ENCODE measurements around the gene TMEM86A.
"Not testable (repeated sequence)": the region's sequence is repeated elsewhere in the genome, so short reads cannot be mapped to it uniquely, and the experiment has no call there.

Gene TMEM86A, protein sequence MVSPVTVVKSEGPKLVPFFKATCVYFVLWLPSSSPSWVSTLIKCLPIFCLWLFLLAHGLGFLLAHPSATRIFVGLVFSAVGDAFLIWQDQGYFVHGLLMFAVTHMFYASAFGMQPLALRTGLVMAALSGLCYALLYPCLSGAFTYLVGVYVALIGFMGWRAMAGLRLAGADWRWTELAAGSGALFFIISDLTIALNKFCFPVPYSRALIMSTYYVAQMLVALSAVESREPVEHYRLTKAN

DNA sequence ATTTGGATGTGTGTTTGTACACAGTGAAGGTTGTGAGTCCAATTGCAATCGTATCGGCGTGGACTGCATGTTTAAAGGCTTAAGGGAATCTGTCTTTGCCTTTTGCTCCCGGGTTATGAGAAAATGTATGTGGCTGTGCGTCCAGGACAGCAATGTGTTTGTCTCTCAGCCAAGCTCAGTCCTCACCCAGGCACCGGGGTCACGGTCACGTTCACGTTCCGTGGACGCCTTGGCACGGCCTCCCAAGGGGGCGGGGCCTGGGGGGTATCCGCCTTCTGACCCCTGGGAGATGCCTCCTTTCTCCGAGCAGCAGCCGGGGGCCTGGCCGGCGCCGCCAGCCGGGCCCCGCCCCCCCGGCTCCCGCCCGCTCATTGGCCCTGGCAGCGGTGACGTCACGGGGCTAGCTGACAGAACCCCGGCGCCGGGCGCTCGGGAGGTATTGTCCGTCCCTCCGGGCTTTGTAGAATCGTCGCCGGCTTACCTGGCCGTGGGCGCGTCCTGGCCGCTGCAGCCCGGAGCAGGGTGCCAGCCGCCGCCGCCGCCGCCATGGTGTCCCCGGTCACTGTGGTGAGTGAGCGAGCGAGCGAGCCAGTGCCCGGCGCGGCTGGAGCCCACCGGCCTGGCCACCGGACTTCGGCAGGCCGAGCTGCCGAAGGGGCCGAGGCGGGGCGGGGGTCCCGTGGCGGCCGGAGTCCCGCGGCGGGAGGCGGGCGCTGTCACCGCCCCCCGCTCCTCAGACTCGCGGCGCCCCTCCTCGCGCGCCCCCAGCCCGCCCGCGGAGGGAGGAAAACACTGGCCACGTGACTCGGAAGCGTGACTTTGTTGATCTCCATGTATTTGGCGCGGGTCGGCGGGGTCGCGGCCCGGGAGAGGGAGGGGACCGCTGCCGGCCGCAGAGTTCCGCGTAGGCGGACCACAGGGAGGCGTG lies at the start of gene TMEM86A:
Gene TMEM86A, plus strand, starts transcription at position 439 of the 928 bp plus-strand sequence. Its CDS starts 108 bp downstream, at position 547.
- peak; percentile 79 for DNase-seq

DNA sequence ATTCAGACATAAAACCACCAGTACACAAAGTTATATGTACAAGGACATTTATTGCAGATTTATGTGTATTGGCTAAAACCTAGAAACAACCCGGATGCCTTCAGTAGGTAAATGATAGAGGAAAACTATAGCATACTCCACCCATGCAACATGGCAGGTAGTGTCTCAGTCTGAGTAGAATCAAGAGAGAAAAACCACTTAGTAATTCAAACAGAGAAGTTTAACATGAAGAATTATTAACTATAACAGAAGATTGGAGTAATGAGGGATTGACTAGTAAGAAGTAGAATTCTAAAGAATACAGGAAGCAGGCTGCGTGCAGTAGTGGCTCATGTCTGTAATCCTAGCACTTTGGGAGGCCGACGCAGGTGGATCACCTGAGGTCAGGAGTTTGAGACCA lies 48.2 kb upstream of the TMEM86A start:
- no peak for DNase-seq

DNA sequence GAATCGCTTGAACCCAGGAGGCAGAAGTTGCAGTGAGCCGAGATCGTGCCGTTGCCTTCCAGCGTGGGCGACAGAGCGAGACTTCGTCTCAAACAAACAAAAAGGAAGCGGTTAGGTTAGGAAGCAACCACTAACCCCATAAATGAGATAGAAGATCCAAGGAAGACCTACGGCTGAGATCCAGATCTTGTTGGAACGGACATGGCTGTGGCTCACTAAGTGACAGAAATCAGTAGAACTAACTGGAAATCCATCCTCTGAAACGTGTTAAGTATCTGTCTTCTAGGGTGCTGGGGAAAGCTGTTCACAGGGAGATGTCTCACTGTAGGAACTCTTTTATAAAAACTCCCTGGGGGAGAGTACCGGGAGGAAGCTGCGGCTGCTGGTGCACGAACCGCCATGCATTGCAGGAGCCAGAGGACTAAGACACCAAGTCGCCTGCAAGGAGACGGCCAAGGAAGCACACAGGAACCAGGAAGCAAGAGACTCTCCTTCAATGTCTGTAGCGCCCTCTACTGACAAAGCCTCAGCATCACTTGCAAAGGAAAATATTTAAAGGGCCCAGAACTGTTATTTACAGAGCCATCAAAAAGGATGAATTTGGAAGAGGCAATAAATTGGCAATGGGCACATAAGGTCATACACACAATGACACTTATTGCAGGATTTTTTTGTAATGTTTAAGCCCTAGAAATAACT lies 47.6 kb upstream of the TMEM86A start:
- peak; percentile 66 for DNase-seq

DNA sequence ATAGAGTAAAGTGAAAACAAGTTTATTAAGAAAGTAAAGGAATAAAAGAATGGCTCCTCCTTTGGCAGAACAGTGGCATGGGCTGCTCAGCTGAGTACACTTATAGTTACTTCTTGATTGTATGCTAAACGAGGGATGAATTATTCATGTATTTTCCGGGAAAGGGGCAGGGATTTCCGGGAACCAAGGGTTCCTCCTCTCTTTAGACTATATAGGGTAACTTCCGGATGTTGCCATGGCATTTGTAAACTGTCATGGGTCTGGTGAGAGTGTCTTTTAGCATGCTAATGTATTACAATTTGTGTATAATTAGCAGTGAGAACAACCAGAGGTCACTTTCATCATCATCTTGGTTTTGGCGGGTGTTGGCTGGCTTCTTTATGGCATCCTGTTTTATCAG lies 40.9 kb upstream of the TMEM86A start:
- DNase-seq = no peak

DNA sequence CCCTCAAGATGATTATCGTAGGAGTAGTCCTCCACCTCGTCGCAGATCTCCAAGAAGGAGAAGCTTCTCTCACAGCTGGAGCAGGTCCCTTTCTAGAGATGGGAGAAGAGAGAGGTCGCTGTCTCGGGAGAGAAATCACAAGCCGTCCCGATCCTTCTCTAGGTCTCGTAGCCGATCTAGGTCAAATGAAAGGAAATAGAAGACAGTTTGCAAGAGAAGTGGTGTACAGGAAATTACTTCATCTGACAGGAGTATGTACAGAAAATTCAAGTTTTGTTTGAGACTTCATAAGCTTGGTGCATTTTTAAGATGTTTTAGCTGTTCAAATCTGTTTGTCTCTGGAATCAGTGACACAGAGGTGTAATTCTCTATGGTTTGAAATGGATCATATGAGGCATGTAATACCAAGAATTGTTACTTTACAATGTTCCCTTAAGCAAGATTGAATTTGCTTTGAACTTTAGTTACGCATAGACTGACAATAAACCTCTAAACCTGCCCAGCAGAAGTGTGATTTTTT lies 33.2 kb upstream of the TMEM86A start:
- DNase-seq = not testable (repeated sequence)

DNA sequence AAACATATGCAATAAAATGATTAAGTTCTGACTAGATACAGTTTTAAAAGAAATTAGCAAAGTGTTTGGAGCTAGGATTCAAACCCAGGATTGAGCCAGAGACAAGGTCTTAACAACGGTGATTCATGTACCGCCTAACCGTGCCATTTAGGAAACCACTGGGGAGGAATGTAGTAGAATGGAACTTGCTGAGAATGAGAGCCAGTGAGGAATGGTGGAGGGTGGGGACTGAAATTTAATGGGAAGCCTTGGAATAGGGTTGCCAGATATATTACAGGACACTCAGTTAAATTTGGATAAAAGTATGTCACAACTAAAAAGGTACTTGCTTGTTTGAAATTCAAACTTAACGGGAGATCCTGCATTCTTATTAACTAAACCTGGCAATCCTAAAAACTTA lies 30.4 kb upstream of the TMEM86A start:
- DNase-seq = no peak

DNA sequence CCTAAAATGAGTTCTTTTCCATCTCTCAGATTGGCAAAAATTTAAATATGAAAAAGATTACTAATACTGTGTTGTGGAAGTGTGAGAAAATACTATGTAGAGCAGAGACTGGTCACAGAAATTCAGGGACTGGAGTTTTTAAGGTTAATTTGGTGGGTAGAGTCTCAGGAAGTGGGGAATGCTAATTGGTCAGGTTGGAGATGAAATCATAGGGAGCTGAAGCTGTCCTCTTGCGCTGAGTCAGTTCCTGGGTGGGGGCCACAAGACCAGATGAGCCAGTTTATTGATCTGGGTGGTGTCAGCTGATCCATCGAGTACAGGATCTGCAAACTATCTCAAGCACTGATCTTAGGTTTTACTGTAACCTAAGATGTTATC lies 29.4 kb upstream of the TMEM86A start:
- DNase-seq = no peak

DNA sequence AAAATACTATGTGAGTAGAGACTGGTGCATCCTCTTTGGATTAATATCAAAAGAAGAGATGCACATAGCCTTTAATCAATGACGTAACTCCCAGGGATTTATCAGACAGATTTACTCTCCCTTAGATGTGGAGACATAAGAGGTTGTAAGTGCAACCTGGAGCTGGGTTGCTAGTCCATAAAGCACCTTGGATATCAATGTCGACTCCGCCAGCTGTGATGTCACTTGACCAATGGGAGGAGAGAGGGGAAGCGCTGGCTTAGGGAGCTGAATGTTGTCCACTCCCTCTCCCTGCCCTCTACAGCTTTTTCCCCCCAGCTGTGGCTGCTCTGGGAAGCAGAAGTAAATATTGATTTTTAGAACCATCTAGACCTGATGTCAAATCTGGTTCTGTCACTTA lies 28.9 kb upstream of the TMEM86A start:
- DNase-seq = no peak

DNA sequence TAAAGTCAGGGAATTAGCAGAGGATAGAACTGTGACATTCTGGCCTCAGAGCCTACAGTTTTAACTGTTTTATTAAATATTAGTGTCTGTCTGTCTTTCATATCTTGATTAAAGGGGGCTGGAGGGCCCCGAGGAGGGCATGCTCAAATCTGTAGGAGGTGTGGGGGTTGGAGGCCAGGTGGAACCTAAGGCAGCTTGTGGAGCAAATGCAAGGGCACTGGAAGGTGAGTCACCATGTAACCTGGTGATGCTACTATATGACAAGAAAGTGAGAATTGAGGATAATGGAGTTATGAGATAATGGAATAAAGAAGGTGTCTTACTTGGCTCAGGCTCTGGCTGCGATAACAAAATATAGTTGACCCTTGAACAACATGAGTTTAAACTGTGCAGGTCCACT lies 27.3 kb upstream of the TMEM86A start:
- DNase-seq = no peak

DNA sequence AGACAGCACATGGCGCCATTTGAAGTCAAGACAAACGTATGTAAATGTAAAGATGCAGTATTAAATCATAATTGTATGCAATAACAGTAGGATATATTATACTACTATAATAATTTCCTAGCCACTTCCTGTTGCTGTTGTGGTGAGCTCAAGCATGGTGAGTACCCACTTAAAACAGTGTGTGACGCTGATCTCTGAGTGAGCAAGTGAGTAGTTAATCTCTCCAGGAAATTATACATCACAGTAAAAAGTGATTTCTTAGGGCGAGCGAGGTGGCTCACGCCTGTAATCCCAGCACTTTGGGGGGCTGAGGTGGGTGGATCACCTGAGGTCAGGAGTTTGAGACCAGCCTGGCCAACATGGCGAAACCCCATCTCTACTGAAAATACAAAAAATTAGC lies 26.4 kb upstream of the TMEM86A start:
- not testable (repeated sequence) for DNase-seq

DNA sequence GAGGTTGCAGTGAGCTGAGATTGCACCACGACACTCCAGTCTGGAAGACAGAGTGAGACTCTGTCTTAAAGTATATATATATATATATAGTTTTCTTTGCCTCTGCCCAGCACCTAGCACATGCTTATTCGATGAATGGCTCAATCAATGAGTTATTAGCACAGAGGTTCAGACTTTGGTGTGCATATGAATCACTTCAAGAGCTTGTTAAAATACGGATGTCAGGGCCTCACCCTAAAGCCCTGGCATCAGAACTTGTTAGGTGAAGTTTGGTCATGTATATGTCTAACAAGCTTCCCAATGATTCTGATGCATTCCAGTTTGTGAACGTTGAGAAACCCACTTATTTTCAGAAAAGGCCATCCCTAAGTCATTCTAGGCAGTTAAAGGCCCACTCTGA lies 21.8 kb upstream of the TMEM86A start:
- DNase-seq = no peak

DNA sequence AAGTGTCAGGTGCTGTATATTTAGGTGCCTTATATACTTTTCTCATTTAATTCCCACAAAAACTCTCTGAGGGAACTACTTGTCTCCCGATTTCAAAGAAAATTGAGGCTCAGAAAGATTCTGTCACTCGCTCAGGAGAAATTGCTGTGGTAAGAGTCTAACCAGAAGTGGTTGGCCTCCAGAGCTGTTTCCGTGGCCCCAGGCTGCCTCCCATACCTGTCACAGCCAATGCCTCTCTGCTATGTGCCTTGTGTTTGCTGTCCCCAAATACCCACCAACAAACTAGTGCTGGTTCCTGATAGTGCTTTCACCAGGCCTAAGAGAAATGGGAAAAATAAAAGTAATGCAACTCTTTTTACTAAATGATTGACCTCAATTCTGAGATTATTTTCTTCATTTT lies 21.0 kb upstream of the TMEM86A start:
- no peak for DNase-seq

DNA sequence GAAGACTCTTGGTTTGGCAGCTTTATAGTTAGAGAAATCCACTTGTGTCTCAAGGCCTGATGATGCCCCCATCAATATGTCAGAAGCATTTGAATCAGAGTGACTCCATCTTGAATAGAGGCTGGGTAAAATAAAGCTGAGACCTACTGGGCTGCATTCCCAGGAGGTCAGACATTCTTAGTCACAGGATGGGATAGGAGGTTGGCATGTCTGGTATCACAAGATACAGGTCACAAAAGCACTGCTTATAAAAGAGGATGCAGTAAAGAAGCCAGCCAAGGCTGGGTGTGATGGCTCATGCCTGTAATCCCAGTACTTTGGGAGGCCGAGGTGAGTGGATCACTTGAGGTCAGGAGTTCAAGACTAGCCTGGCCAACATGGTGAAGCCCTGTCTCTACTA lies 16.6 kb upstream of the TMEM86A start:
- not testable (repeated sequence) for DNase-seq

DNA sequence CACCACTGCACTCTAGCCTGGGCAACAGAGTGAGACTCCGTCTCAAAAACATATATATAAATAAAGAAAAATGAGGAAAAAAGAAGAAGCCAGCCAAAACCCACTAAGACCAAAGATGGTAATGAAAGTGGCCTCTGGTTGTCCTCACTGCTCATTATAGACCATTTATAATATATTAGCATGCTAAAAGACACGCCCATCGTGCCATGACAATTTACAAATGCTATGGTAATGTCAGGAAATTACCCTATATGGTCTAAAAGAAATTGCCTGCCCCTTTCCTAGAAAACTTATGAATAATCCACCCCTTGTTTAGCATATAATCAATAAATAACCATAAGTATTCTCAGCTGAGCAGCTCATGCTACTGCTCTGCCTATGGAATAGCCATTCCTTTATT lies 16.1 kb upstream of the TMEM86A start:
- DNase-seq = no peak

DNA sequence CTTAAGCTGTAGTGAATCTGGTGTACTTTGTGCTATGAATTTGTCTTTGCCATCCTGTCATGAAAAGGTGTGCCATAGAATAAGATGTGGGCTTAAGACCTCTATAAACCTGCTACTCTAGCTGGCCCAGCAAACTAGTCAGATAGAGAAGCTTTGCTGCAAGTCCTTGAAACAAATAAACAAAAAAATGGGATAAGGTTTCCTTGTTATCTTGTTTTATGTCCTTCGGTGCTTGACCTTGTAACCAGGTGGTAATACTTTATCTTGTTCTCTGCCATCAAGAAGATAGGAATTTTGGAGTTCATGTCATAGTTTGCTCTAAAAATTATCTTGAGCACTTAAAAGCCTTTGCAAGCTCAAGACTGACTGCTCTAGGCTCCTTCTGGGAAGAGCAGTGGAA lies 14.3 kb upstream of the TMEM86A start:
- DNase-seq = no peak

DNA sequence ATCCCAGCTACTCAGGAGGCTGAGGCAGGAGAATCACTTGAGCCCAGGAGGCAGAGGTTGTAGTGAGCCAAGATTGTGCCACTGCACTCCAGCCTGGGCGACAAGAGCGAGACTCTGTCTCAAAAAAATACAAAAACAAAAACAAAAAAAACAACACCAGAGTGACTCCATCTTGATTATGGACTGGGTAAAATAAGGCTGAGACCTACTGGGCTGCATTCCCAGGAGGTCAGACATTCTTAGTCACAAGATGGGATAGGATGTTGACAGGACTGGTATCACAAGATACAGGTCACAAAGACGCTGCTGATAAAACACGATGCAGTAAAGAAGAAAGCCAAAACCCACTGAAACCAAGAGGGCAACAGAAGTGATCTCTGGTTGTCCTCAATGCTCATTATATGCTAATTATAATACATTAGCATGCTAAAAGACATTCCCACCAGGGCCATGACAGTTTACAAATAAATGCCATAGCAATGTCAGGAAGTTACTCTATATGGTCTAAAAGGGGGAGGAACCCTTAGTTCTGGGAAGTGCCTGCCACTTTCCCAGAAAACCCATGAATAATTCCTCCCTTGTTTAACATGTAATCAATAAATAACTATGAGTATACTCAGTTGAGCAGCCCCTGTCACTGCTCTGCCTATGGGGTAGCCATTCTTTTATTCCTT lies 7.0 kb upstream of the TMEM86A start:
- DNase-seq = not testable (repeated sequence)

DNA sequence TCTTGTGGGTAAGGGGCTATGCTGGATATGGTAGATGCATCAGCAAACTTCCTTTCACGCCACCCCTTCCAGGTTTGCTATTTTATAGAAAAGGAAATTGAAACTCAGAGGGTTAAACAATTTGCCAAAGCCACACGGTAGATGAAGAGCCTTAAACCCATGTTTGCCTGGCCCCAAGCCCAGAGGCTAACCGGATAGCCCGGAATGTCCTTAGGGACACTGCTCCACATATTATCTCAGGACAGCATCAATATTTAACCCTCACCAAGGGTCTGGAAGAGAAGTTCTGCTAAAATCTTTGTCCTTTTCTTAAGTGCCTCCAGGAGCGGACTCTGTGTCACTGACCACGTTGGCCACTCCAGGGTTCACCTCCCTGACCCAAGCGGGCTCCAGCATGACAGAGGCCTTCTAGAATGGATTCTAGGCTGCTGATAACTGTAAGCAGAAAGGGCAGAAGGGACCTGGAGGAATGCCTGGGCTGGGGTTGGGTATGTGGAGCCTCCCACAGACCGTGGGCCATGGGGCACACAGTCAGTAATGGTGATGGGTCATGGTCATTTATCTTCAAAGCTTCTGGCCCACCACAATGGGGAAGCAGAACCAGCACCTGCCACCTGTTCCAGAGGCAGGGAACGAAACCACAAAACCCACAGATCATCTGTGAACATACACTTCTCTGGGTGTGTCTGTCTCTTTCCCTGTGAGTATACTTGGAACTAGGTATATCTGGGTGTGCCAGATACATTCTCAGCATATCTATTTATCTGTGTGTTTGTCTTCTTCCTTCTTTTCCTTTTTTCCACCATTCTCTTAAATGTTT lies 5.4 kb upstream of the TMEM86A start:
- DNase-seq = no peak

DNA sequence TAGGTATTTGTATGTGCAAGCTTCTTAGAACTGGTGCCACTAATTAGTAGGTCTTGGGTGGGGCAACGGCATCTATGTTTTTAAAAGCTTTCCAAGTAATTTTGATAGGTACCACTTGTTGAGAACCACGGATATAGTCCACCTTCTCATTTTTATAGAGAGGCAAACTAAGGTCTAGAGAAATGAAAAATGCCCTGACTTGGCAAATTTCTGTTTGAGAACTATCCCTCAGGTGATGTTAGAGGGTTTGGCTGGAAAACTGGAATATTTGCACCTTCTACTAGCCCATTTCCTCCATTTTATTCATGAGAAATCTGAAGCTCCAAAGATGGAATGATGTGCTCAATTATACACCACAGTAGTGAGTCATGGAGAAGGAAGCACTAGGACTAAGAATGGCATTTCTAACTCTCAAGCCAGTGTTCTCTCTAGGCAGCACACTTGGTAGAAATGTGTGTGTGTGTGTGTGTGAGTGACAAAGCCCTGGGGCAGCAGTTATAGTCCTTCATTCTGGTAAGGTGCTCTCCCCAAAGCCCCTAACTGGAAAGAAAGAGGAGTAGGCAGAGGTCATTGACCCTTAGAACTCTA lies 1.8 kb upstream of the TMEM86A start:
- DNase-seq = no peak

DNA sequence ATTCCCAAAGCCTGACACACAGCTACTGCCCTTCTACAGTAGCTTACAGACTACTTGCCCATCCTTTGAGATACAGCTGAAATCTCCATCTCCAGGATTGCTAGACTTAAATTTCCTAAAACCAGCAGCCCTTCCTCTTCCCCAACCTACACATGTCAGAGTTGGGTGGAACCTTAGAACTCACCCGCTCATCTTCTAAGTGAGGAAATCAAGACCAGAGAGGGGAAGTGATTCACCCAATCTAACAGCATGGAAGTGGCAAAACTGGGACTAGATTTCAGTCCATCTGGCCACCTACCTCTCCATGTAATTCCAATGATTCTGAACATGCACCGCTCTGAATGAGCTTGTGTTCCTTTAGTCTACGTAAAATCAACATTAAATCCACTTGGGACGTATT lies 1.0 kb upstream of the TMEM86A start:
- no peak for DNase-seq

DNA sequence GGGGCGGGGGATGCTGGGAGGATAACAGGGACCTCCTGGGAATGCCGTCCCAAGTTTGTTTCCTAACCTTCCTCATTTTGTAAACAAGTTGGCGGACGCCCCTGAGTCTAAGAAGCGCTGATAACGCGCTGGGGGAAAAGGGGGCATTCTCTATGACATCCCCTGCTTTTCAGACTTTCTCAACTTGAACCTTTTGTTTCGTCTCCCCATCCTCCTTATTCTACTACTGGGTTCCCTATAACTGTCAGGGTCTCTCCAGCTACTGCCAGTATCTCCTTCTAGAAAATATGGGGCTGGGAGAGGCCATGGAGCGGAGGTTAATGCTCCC lies 654 bp downstream of the TMEM86A start:
- DNase-seq = no peak

DNA sequence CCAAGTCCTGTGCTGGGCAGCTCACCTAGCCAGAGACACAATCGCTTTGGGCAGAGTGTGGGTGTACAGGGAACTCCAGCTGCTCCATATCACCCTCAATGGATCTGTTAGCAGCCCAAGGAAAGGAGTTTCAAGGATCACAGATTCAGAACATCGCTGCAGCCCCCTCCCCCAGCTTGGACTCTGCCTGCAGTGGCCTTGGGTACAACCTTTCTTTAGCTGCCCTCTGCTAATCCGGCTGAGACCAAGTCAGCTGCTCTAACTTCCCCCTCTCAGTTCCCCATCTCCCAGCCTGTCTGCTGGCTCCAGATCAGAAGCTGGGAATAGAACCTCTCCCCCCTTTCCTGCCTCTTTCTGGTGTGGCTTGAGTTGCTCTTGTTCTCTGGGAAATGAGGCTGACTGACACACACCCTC lies 1.3 kb downstream of the TMEM86A start:
- DNase-seq = no peak

DNA sequence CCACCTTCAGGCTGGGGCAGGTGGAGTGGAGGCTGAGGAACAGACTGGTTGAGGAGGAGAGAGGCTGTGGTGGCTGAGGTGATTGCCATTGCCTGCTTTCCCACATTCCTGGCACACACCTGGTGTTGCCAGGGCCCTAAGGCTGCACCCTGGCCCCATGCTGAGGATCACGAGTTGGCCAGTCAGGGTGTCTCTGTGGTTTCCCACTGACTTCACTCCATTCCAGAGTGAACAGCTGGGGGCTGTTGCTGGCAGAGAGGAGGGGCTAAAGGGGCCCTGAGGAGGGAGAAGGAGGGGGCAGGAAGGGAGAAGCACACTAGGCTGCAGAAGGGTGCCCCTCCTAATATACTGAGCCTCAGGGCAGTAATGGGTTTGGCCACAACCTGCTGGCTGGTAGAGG lies 1.8 kb downstream of the TMEM86A start:
- no peak for DNase-seq
